Immature natural killer cell (primary cell): ENCODE data around the gene KIAA1671. TPM values are rescaled to one million over a fixed set of nuclear protein-coding genes. Genes with fewer than 3 reads are reported as not detected.

Experiments used
- DNase-seq, 3 donors: peaks; one replicate each; pipeline ENCODE4 v3.0.0; 2022; ENCODE audit warnings: mixed read lengths in 1 of 3
- H3K27ac Mint-ChIP-seq, 6 donors: one replicate each; pipeline ENCODE4 v1.8.0; 2020; ENCODE audit warnings: mixed read lengths in 6 of 6, mild to moderate bottlenecking in 5 of 6, inconsistent platforms in 4 of 6, moderate library complexity in 3 of 6
- H3K27me3 Mint-ChIP-seq, 3 donors: one replicate each; pipeline ENCODE4 v1.8.0; 2020 to 2021; ENCODE audit warnings: low read depth in 3 of 3, mild to moderate bottlenecking in 3 of 3, mixed read lengths in 3 of 3, moderate library complexity in 3 of 3, inconsistent platforms in 1 of 3
- H3K36me3 Mint-ChIP-seq, 3 donors: one replicate each; pipeline ENCODE4 v1.8.0; 2020; ENCODE audit warnings: mixed read lengths in 3 of 3, inconsistent platforms in 2 of 3, mild to moderate bottlenecking in 2 of 3
- H3K4me1 Mint-ChIP-seq, 2 donors: one replicate each; pipeline ENCODE4 v1.8.0; 2020; ENCODE audit warnings: inconsistent platforms in 2 of 2, mild to moderate bottlenecking in 2 of 2, mixed read lengths in 2 of 2, moderate library complexity in 1 of 2
- H3K4me3 Mint-ChIP-seq, 5 donors: one replicate each; pipeline ENCODE4 v1.8.0; 2020; ENCODE audit warnings: mild to moderate bottlenecking in 5 of 5, mixed read lengths in 5 of 5, inconsistent platforms in 3 of 5, moderate library complexity in 3 of 5
- H3K9me3 Mint-ChIP-seq, 6 donors: one replicate each; pipeline ENCODE4 v1.8.0; 2020; ENCODE audit warnings: mild to moderate bottlenecking in 6 of 6, mixed read lengths in 6 of 6, inconsistent platforms in 4 of 6, moderate library complexity in 3 of 6
- polyA plus RNA-seq, 3 donors: library from polyadenylated mRNA; unstranded; fragments of 300-500 nt; fragmentation: Illumina TruSeq; gene quantifications; one replicate each; pipeline ENCODE4 v1.2.3, GENCODE V29; 2021

KIAA1671 gene
- polyA plus RNA-seq, 3 donors from 2014 or later: 0.43 to 3.0 (median 2.5) TPM

GRCh38 chr22:24977370-24978221, 25.1 kb downstream of the KIAA1671 start:
- H3K9me3 Mint-ChIP-seq: no peaks in the 10 kb centered on the region
- no peaks in the 10 kb centered on the region for H3K36me3 Mint-ChIP-seq
- DNase-seq: no peak
- H3K27ac Mint-ChIP-seq: no peak overlapping the region
- H3K4me1 Mint-ChIP-seq: no peaks in the 10 kb centered on the region
- H3K27me3 Mint-ChIP-seq: peaks cover 0 to 2% (median 0%) of the 10 kb centered on the region in 3 donors
- H3K4me3 Mint-ChIP-seq: no peak overlapping the region

- Mint-ChIP-seq H3K27ac (no peak overlapping the region), H3K4me3 (no peak overlapping the region), H3K36me3 (no peaks in the 10 kb centered on the region), H3K9me3 (no peaks in the 10 kb centered on the region), H3K4me1 (no peaks in the 10 kb centered on the region), H3K27me3 (peaks cover 0 to 2% (median 2%) of the 10 kb centered on the region in 3 donors)
- DNase-seq: no peak
These were observed 25.8 kb downstream of the KIAA1671 start for GRCh38 chr22:24978308-24978707.

- Mint-ChIP-seq H3K4me3 (no peak overlapping the region), H3K27me3 (peaks cover 3 to 10% (median 9%) of the 10 kb centered on the region in 3 donors), H3K27ac (no peak overlapping the region), H3K36me3 (no peaks in the 10 kb centered on the region), H3K9me3 (no peaks in the 10 kb centered on the region), H3K4me1 (peaks cover 7 to 9% of the 10 kb centered on the region in 2 donors)
- no peak for DNase-seq
These were observed 28.6 kb downstream of the KIAA1671 start for GRCh38 chr22:24981066-24981465.

GRCh38 chr22:24981656-24982055, 29.1 kb downstream of the KIAA1671 start:
- peak overlapping the region in 1 of 6 donors; percentile 18 for H3K27ac Mint-ChIP-seq
- DNase-seq: no peak
- no peaks in the 10 kb centered on the region for H3K9me3 Mint-ChIP-seq
- H3K27me3 Mint-ChIP-seq: peaks cover 3 to 10% (median 9%) of the 10 kb centered on the region in 3 donors
- peaks cover 10 to 15% of the 10 kb centered on the region in 2 donors for H3K4me1 Mint-ChIP-seq
- H3K36me3 Mint-ChIP-seq: no peaks in the 10 kb centered on the region
- H3K4me3 Mint-ChIP-seq: no peak overlapping the region

GRCh38 chr22:24982301-24983056, 30.0 kb downstream of the KIAA1671 start:
- no peaks in the 10 kb centered on the region for H3K36me3 Mint-ChIP-seq
- peaks cover 3 to 10% (median 9%) of the 10 kb centered on the region in 3 donors for H3K27me3 Mint-ChIP-seq
- no peaks in the 10 kb centered on the region for H3K9me3 Mint-ChIP-seq
- peak overlapping the region in 1 of 6 donors; percentile 18 for H3K27ac Mint-ChIP-seq
- H3K4me3 Mint-ChIP-seq: no peak overlapping the region
- DNase-seq: no peak
- H3K4me1 Mint-ChIP-seq: peaks cover 17 to 19% of the 10 kb centered on the region in 2 donors

- DNase-seq: no peak
- H3K4me3 Mint-ChIP-seq: no peak overlapping the region
These were observed 30.6 kb downstream of the KIAA1671 start for GRCh38 chr22:24983151-24983550.

GRCh38 chr22:24984122-24984521, 31.6 kb downstream of the KIAA1671 start:
- peaks cover 7 to 13% (median 13%) of the 10 kb centered on the region in 3 donors for H3K27me3 Mint-ChIP-seq
- H3K27ac Mint-ChIP-seq: peak overlapping the region in 1 of 6 donors; percentile 17
- peaks cover 19 to 20% of the 10 kb centered on the region in 2 donors for H3K4me1 Mint-ChIP-seq
- H3K9me3 Mint-ChIP-seq: no peaks in the 10 kb centered on the region
- H3K4me3 Mint-ChIP-seq: peak overlapping the region in 1 of 5 donors; percentile 17
- no peak for DNase-seq
- no peaks in the 10 kb centered on the region for H3K36me3 Mint-ChIP-seq

More at GRCh38 chr22:24983151-24983550, 30.6 kb downstream of the KIAA1671 start:
- peaks cover 7 to 10% (median 9%) of the 10 kb centered on the region in 3 donors for H3K27me3 Mint-ChIP-seq
- H3K9me3 Mint-ChIP-seq: no peaks in the 10 kb centered on the region
- peak overlapping the region in 1 of 6 donors; percentile 24 for H3K27ac Mint-ChIP-seq
- peaks cover 19% of the 10 kb centered on the region in 2 donors for H3K4me1 Mint-ChIP-seq
- no peaks in the 10 kb centered on the region for H3K36me3 Mint-ChIP-seq

- peaks cover 7 to 15% (median 13%) of the 10 kb centered on the region in 3 donors for H3K27me3 Mint-ChIP-seq
- no peaks in the 10 kb centered on the region for H3K36me3 Mint-ChIP-seq
- DNase-seq: peak in 2 of 3 donors; percentile 6 to 16
- no peaks in the 10 kb centered on the region for H3K9me3 Mint-ChIP-seq
- H3K4me3 Mint-ChIP-seq: peak overlapping the region; percentile 28 to 69 (median 53)
- H3K4me1 Mint-ChIP-seq: peaks cover 19 to 20% of the 10 kb centered on the region in 2 donors
- H3K27ac Mint-ChIP-seq: peak overlapping the region in 1 of 6 donors; percentile 40
These were observed 33.3 kb downstream of the KIAA1671 start for GRCh38 chr22:24985826-24986214.

GRCh38 chr22:24986816-24987215, 34.3 kb downstream of the KIAA1671 start:
- Mint-ChIP-seq H3K27me3 (peaks cover 7 to 13% (median 13%) of the 10 kb centered on the region in 3 donors), H3K9me3 (no peaks in the 10 kb centered on the region), H3K27ac (no peak overlapping the region), H3K4me1 (peaks cover 19 to 20% of the 10 kb centered on the region in 2 donors), H3K36me3 (no peaks in the 10 kb centered on the region), H3K4me3 (peak overlapping the region in 4 of 5 donors; percentile 40 to 55 (median 46))
- peak; percentile 14 to 22 (median 21) for DNase-seq

- H3K9me3 Mint-ChIP-seq: no peaks in the 10 kb centered on the region
These were observed 36.6 kb downstream of the KIAA1671 start for GRCh38 chr22:24989135-24989534.

GRCh38 chr22:24989541-24989951, 37.0 kb downstream of the KIAA1671 start:
- no peak overlapping the region for H3K4me3 Mint-ChIP-seq
- no peaks in the 10 kb centered on the region for H3K9me3 Mint-ChIP-seq
- no peaks in the 10 kb centered on the region for H3K36me3 Mint-ChIP-seq
- H3K27me3 Mint-ChIP-seq: peaks cover 10 to 30% (median 12%) of the 10 kb centered on the region in 3 donors
- peaks cover 34 to 35% of the 10 kb centered on the region in 2 donors for H3K4me1 Mint-ChIP-seq
- peak overlapping the region in 1 of 6 donors; percentile 43 for H3K27ac Mint-ChIP-seq
- no peak for DNase-seq

More at GRCh38 chr22:24989135-24989534, 36.6 kb downstream of the KIAA1671 start:
- peaks cover 30 to 31% of the 10 kb centered on the region in 2 donors for H3K4me1 Mint-ChIP-seq
- no peak for DNase-seq
- H3K4me3 Mint-ChIP-seq: peak overlapping the region in 1 of 5 donors; percentile 7
- H3K27ac Mint-ChIP-seq: peak overlapping the region in 1 of 6 donors; percentile 43
- H3K27me3 Mint-ChIP-seq: peaks cover 10 to 28% (median 10%) of the 10 kb centered on the region in 3 donors
- H3K36me3 Mint-ChIP-seq: no peaks in the 10 kb centered on the region

GRCh38 chr22:24990344-24990905, 37.9 kb downstream of the KIAA1671 start:
- Mint-ChIP-seq H3K4me3 (no peak overlapping the region), H3K36me3 (no peaks in the 10 kb centered on the region), H3K27ac (no peak overlapping the region), H3K9me3 (no peaks in the 10 kb centered on the region), H3K4me1 (peaks cover 32 to 34% of the 10 kb centered on the region in 2 donors), H3K27me3 (peaks cover 8 to 30% (median 11%) of the 10 kb centered on the region in 3 donors)
- DNase-seq: no peak

- H3K4me1 Mint-ChIP-seq: peaks cover 15 to 16% of the 10 kb centered on the region in 2 donors
- no peaks in the 10 kb centered on the region for H3K9me3 Mint-ChIP-seq
- peaks cover 0 to 4% (median 0%) of the 10 kb centered on the region in 3 donors for H3K36me3 Mint-ChIP-seq
These were observed 40.4 kb downstream of the KIAA1671 start for GRCh38 chr22:24992946-24993345.

More at GRCh38 chr22:24992946-24993345, 40.4 kb downstream of the KIAA1671 start:
- H3K4me3 Mint-ChIP-seq: no peak overlapping the region
- no peak overlapping the region for H3K27ac Mint-ChIP-seq
- no peak for DNase-seq
- H3K27me3 Mint-ChIP-seq: peaks cover 7 to 28% (median 21%) of the 10 kb centered on the region in 3 donors
